Pons (tissue), 1 donor: ENCODE results near the gene DNAJC25.
A peak's percentile ranks its signal among the peaks of the same experiment; 100 is the strongest.
"Not testable (repeated sequence)": the region's sequence is repeated elsewhere in the genome, so short reads cannot be mapped to it uniquely, and the experiment has no call there.

ENCODE experiments used
- DNase-seq: peaks from one replicate; pipeline ENCODE4 v3.0.0-alpha.2; 2016; ENCODE audit warnings: low spot score

DNAJC25 gene

GRCh38 chr9:111663301-111663823 is 32.2 kb downstream of the DNAJC25 start:
- DNase-seq, result no peak

- DNase-seq, result no peak
Observed at GRCh38 chr9:111668026-111668573, 37.0 kb downstream of the DNAJC25 start.

GRCh38 chr9:111668601-111669000 is 37.5 kb downstream of the DNAJC25 start:
- not testable (repeated sequence) for DNase-seq

- no peak for DNase-seq
Observed at GRCh38 chr9:111674319-111674718, 43.2 kb downstream of the DNAJC25 start.

GRCh38 chr9:111676116-111676515 is 45.0 kb downstream of the DNAJC25 start:
- no peak for DNase-seq

- no peak for DNase-seq
Observed at GRCh38 chr9:111678293-111678692, 47.2 kb downstream of the DNAJC25 start.

GRCh38 chr9:111679199-111679598 is 48.1 kb downstream of the DNAJC25 start:
- no peak for DNase-seq

- no peak for DNase-seq
Observed at GRCh38 chr9:111683392-111683791, 52.3 kb downstream of the DNAJC25 start.

GRCh38 chr9:111691672-111692329 is 60.7 kb downstream of the DNAJC25 start:
- DNase-seq, result peak; percentile 50

GRCh38 chr9:111696796-111697195 is 65.7 kb downstream of the DNAJC25 start:
- DNase-seq, result no peak

GRCh38 chr9:111700776-111701175 is 69.6 kb downstream of the DNAJC25 start:
- DNase-seq, result no peak
